Prostate gland (tissue), 2 donors: ENCODE data around the gene KCNK18. TPM values are rescaled to one million over a fixed set of nuclear protein-coding genes. Genes with fewer than 3 reads are reported as not detected.

ENCODE experiments used
- DNase-seq: peaks from one replicate; pipeline ENCODE4 v3.0.0-alpha.2; 2019; ENCODE audit warnings: low spot score
- H3K27ac ChIP-seq, 2 donors: fragments of 200-600 bp; sonication (generic); 2 replicates each; pipeline ENCODE4 v1.5.1; 2017 to 2019
- H3K27me3 ChIP-seq: fragments of 200-600 bp; sonication (generic); replicated peaks from 2 replicates; pipeline ENCODE4 v1.5.1; 2019; ENCODE audit not compliant: insufficient read depth
- H3K36me3 ChIP-seq, 2 donors: fragments of 200-600 bp; sonication (generic); 1 replicate in 1 of 2; 2 replicates in 1 of 2; pipeline versions ENCODE4 v1.5.1 to v1.8.1; 2017 to 2019
- H3K4me1 ChIP-seq: fragments of 200-600 bp; sonication (generic); replicated peaks from 2 replicates; pipeline ENCODE4 v1.5.1; 2019
- H3K4me3 ChIP-seq, 2 donors: fragments of 200-600 bp; sonication (generic); 2 replicates each; pipeline ENCODE4 v1.5.1; 2017 to 2019
- H3K9me3 ChIP-seq: fragments of 200-600 bp; sonication (generic); 2 replicates; pipeline ENCODE4 v1.5.1; 2017
- POLR2A ChIP-seq: fragments of 450-650 bp; IDR thresholded peaks from one replicate; pipeline ENCODE4 v1.6.1; 2016; ENCODE audit warnings: antibody characterized with exemption, mild to moderate bottlenecking
- POLR2AphosphoS5 ChIP-seq: sonication (generic); formaldehyde crosslinking; IDR thresholded peaks from one replicate; pipeline ENCODE4 v1.6.1; 2017; ENCODE audit warnings: antibody characterized with exemption
- WGBS: methylation state at CpG from one replicate; pipeline ENCODE4 v1.1.5; 2018; 5-methylcytosine and 5-hydroxymethylcytosine counted together
- intact Hi-C: fragments of 100-400 bp; cut with DNase I; formaldehyde crosslinking; loops from one replicate; pipeline ENCODE4 v1.14.2; 2022
- total RNA-seq, 2 donors: library from RNA; depleted of rRNA; stranded (reverse); fragments of >200 nt; gene quantifications; one replicate each; pipeline ENCODE4 v1.1.0, GENCODE V29; 2016
- TF ChIP-seq, protein P1 (sequence below), 4 experiments: fragments of 200-600 bp in 2 of 4; fragments of 450-650 bp in 2 of 4; sonication (generic) in 2 of 4; IDR thresholded peaks; 1 replicate in 3 of 4; 2 replicates in 1 of 4; pipeline ENCODE4 v1.5.1; 2016 to 2019; ENCODE audit warnings: antibody characterized with exemption in 4 of 4, mild to moderate bottlenecking in 2 of 4, moderate library complexity in 2 of 4

KCNK18 gene
- not detected for total RNA-seq

DNA sequence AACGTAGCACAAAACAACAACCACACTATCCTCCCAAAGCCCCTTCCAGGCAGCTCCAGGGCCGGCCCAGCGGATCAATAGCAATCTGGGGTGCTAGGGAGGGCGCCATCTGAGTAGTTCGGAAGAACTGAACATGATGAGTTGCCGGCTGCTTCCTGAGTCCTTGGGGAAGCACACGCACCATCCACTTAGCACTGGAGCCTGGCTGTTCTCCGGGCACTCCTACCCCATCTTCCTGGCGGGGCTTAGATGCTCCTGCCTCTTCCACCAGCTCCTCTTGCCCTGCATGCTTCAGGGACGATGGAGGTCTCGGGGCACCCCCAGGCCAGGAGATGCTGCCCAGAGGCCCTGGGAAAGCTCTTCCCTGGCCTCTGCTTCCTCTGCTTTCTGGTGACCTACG is at the start of gene KCNK18:
KCNK18 (plus strand) TSS at position 301 of the 400 bp plus-strand sequence; CDS start at position 301, 0 bp downstream.
- TF ChIP-seq, protein P1, sequence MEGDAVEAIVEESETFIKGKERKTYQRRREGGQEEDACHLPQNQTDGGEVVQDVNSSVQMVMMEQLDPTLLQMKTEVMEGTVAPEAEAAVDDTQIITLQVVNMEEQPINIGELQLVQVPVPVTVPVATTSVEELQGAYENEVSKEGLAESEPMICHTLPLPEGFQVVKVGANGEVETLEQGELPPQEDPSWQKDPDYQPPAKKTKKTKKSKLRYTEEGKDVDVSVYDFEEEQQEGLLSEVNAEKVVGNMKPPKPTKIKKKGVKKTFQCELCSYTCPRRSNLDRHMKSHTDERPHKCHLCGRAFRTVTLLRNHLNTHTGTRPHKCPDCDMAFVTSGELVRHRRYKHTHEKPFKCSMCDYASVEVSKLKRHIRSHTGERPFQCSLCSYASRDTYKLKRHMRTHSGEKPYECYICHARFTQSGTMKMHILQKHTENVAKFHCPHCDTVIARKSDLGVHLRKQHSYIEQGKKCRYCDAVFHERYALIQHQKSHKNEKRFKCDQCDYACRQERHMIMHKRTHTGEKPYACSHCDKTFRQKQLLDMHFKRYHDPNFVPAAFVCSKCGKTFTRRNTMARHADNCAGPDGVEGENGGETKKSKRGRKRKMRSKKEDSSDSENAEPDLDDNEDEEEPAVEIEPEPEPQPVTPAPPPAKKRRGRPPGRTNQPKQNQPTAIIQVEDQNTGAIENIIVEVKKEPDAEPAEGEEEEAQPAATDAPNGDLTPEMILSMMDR (IDR thresholded peaks at IDR 0.05): no peak
- TF ChIP-seq POLR2A: no peak
- no peak for TF ChIP-seq POLR2AphosphoS5
- no peaks in the 10 kb centered on the region for H3K4me1 ChIP-seq
- WGBS: 86% methylated on average over 12 of the region's 12 CpGs
- DNase-seq: no peak
- H3K27me3 ChIP-seq: peaks cover 3% of the 10 kb centered on the region
- no peaks in the 10 kb centered on the region for H3K9me3 ChIP-seq
- no peak within 1 kb of the TSS for H3K4me3 ChIP-seq
- H3K36me3 ChIP-seq: no peaks in the 10 kb centered on the region
- intact Hi-C loops: no loop called here
- H3K27ac ChIP-seq: no peak within 1 kb of the TSS

DNA sequence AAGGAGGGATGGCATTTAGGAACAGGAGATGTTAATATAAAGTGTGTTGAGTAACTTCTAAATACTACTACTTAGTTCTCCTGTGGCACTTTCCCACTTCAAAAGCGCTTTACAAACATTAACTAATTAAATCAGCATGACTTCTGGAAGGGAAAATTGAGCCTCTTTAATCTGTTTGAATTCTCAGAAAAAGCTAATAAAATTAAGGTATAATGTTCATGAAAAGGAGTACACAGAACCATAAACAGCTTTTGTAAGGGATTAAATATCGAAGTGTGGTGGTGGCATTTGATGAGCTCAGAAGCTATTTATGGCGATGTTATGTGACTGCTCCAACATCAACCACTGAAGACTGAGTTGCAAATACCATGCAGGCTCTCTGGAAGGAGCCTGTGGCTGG is 49.0 kb upstream of the KCNK18 start:
- H3K27ac ChIP-seq: no peak overlapping the region
- no peak overlapping the region for H3K4me3 ChIP-seq
- no peaks in the 10 kb centered on the region for H3K27me3 ChIP-seq
- H3K4me1 ChIP-seq: no peaks in the 10 kb centered on the region
- TF ChIP-seq POLR2A: no peak
- no peak for TF ChIP-seq POLR2AphosphoS5
- TF ChIP-seq, protein P1 (IDR thresholded peaks at IDR 0.05): no peak
- no peak for DNase-seq
- intact Hi-C loops: no loop called here
- no peaks in the 10 kb centered on the region for H3K9me3 ChIP-seq
- no peaks in the 10 kb centered on the region for H3K36me3 ChIP-seq
- 71% methylated on average over 3 of the region's 3 CpGs for WGBS

DNA sequence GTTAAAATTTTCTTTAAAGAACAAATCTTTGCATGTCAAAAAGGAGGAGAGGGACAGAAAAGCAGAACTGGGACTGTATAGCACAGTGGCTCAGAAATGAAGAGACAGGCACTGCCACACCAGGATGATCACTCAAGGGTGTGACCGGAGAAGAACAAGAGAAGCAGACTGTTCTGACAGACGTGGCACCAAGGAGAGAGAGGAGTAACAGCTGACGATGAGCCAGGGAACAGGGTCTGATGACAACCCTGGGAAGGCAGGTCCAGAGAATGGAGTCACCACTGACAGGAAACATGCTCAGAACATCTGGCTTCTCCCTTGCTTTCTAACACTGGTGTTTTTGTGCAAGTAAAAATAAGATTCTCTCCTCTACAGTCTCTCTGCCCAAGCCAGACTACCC is 44.6 kb upstream of the KCNK18 start:
- H3K27ac ChIP-seq: no peak overlapping the region
- DNase-seq: no peak
- intact Hi-C loops: no loop called here
- WGBS: 32% methylated on average over 3 of the region's 3 CpGs
- H3K27me3 ChIP-seq: peaks cover 10% of the 10 kb centered on the region
- H3K36me3 ChIP-seq: no peaks in the 10 kb centered on the region
- H3K4me3 ChIP-seq: no peak overlapping the region
- H3K9me3 ChIP-seq: no peaks in the 10 kb centered on the region
- TF ChIP-seq, protein P1 (IDR thresholded peaks at IDR 0.05): no peak
- no peak for TF ChIP-seq POLR2AphosphoS5
- no peak for TF ChIP-seq POLR2A
- H3K4me1 ChIP-seq: no peaks in the 10 kb centered on the region

DNA sequence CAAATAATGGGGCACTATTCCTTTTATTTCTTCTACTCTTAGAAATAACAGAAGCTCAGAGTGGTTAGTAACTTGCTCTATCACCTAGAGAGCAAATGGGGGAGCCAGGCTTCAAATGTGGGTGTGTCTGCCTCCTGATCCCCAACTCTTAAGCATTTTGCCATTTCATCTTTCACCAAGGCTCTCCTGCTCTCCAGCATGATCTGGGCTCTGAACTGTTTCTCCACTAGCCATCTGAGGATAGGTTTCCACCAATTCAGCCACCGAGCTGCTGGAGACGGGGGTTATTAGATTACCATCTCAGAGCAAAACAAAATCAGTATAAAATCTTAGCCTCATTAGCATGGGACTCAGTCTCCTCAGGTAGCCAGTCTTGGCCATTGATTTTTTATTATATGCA is 39.0 kb upstream of the KCNK18 start:
- WGBS: 7% methylated on average over 2 of the region's 2 CpGs
- TF ChIP-seq POLR2AphosphoS5 (no peak), POLR2A (no peak)
- TF ChIP-seq, protein P1 (IDR thresholded peaks at IDR 0.05): no peak
- Histone ChIP-seq H3K36me3 (no peaks in the 10 kb centered on the region), H3K9me3 (no peaks in the 10 kb centered on the region), H3K27me3 (peaks cover 45% of the 10 kb centered on the region), H3K4me1 (no peaks in the 10 kb centered on the region), H3K27ac (no peak overlapping the region), H3K4me3 (no peak overlapping the region)
- DNase-seq: no peak
- intact Hi-C loops: no loop called here

DNA sequence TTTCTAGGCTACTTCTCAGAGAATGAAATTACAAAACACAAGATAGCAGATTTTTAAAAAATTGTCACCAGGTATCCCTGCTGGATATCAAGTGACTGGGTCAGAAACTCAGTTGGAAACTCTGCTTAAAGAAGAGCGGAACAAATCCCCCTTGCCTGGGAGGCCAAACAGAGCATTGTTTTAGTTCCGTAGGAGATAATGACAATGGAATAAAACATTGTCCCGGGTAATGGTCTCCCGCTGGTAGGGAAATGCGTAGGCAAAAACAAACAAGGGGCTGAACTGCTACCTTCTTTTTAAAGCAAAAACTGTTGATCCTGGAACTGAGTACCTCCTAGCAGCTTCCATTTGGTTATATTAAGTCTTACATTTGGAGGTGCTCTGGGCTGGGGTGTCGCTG is 37.9 kb upstream of the KCNK18 start:
- Histone ChIP-seq H3K9me3 (no peaks in the 10 kb centered on the region), H3K27ac (no peak overlapping the region), H3K27me3 (peaks cover 49% of the 10 kb centered on the region), H3K4me3 (no peak overlapping the region), H3K4me1 (no peaks in the 10 kb centered on the region), H3K36me3 (no peaks in the 10 kb centered on the region)
- intact Hi-C loops: no loop called here
- DNase-seq: no peak
- WGBS: 10% methylated on average over 6 of the region's 6 CpGs
- no peak for TF ChIP-seq POLR2A
- no peak for TF ChIP-seq POLR2AphosphoS5
- TF ChIP-seq, protein P1 (IDR thresholded peaks at IDR 0.05): no peak
